SK-N-SH (cell line): ENCODE results near the gene IFT20. TPM values are rescaled to one million over a fixed set of nuclear protein-coding genes. Genes with fewer than 3 reads are reported as not detected.

Experiments used
- CTCF ChIA-PET: fragments of 300-600, 350-600 bp; formaldehyde crosslinking; extraction: SDS; loops from one replicate; lab custom pipeline; 2021; lab: Yijun Ruan, JAX
- POLR2A ChIA-PET: fragments of 350-600 bp; sonication (Branson Sonifier 250); formaldehyde crosslinking; extraction: SDS; loops from one replicate; lab custom pipeline; 2020; ENCODE audit warnings: antibody characterized with exemption, inconsistent platforms; lab: Yijun Ruan, JAX
- DNase-seq: peaks from one replicate; pipeline ENCODE4 v3.0.0; 2012
- H2AFZ ChIP-seq: fragments of 200-600 bp; sonication (generic); 2 replicates; pipeline ENCODE4 v1.8.1; 2016; ENCODE audit warnings: antibody characterized with exemption, mild to moderate bottlenecking, low read depth
- H3F3A ChIP-seq: fragments of 200-600 bp; sonication (generic); replicated peaks from 2 replicates; pipeline ENCODE3; 2016; ENCODE audit warnings: antibody characterized with exemption, mild to moderate bottlenecking; ENCODE audit not compliant: insufficient read depth
- H3K27ac ChIP-seq, 2 experiments: fragments of 200-500 bp in 1 of 2; fragments of 200-600 bp in 1 of 2; sonication (Bioruptor generic) in 1 of 2; sonication (generic), shearing (Covaris generic) in 1 of 2; 2 replicates each; pipeline versions ENCODE4 v1.5.1 to v1.6.1; 2014 to 2016; ENCODE audit warnings: low read depth in 2 of 2, inconsistent platforms in 1 of 2, low read length in 1 of 2, mild to moderate bottlenecking in 1 of 2, mixed read lengths in 1 of 2
- H3K27me3 ChIP-seq: fragments of 200-600 bp; sonication (generic), shearing (Covaris generic); 2 replicates; pipeline ENCODE4 v1.6.1; 2016; ENCODE audit warnings: mixed run types; ENCODE audit not compliant: insufficient read depth
- H3K36me3 ChIP-seq, 2 experiments: fragments of 200-500 bp in 1 of 2; fragments of 200-600 bp in 1 of 2; sonication (Bioruptor generic) in 1 of 2; sonication (generic) in 1 of 2; replicated peaks in 1 of 2; 2 replicates each; pipeline versions ENCODE3 to v1.5.1; 2014 to 2016; ENCODE audit warnings: low read length in 1 of 2, mild to moderate bottlenecking in 1 of 2; ENCODE audit not compliant: insufficient read depth in 2 of 2, control insufficient read depth in 1 of 2
- H3K4me1 ChIP-seq, 2 experiments: fragments of 200-500 bp in 1 of 2; fragments of 200-600 bp in 1 of 2; sonication (Bioruptor generic) in 1 of 2; sonication (generic), shearing (Covaris generic) in 1 of 2; 2 replicates each; pipeline versions ENCODE4 v1.5.1 to v1.6.1; 2014 to 2016; ENCODE audit warnings: low read depth in 1 of 2, low read length in 1 of 2, mixed run types in 1 of 2; ENCODE audit not compliant: insufficient read depth in 2 of 2, control insufficient read depth in 1 of 2
- H3K4me2 ChIP-seq: fragments of 200-600 bp; sonication (generic), shearing (Covaris generic); 2 replicates; pipeline ENCODE4 v1.6.1; 2017; ENCODE audit warnings: mixed run types
- H3K4me3 ChIP-seq, 2 experiments: fragments of 200-500 bp in 1 of 2; fragments of 200-600 bp in 1 of 2; sonication (Bioruptor generic) in 1 of 2; sonication (generic), shearing (Covaris generic) in 1 of 2; 2 replicates each; pipeline versions ENCODE4 v1.5.1 to v1.8.1; 2014 to 2016; ENCODE audit warnings: low read depth in 2 of 2, inconsistent platforms in 1 of 2, low read length in 1 of 2, mild to moderate bottlenecking in 1 of 2, mixed read lengths in 1 of 2, moderate library complexity in 1 of 2
- H3K79me2 ChIP-seq: fragments of 200-600 bp; sonication (generic); 2 replicates; pipeline ENCODE4 v1.8.1; 2017; ENCODE audit warnings: mild to moderate bottlenecking; ENCODE audit not compliant: insufficient read depth
- H3K9ac ChIP-seq: fragments of 200-600 bp; sonication (generic); 2 replicates; pipeline ENCODE4 v1.6.1; 2017; ENCODE audit warnings: mixed run types
- H3K9me2 ChIP-seq: fragments of 200-600 bp; sonication (generic); 2 replicates; pipeline ENCODE4 v1.6.1; 2017; ENCODE audit warnings: mixed run types
- H3K9me3 ChIP-seq: fragments of 200-600 bp; sonication (generic); 2 replicates; pipeline ENCODE4 v1.6.1; 2017; ENCODE audit warnings: mixed run types, mild to moderate bottlenecking, moderate library complexity
- H4K20me1 ChIP-seq: fragments of 200-600 bp; sonication (generic); 2 replicates; pipeline ENCODE4 v1.6.1; 2017; ENCODE audit warnings: mild to moderate bottlenecking, mixed run types; ENCODE audit not compliant: insufficient read depth
- EZH2phosphoT487 ChIP-seq: fragments of 200-600 bp; sonication (generic); IDR thresholded peaks from 2 replicates; pipeline ENCODE4 v1.6.1; 2017; ENCODE audit warnings: low read depth, mixed run types, mild to moderate bottlenecking, antibody characterized with exemption, moderate library complexity, borderline replicate concordance
- MEF2A ChIP-seq: IDR thresholded peaks from 2 replicates; pipeline ENCODE4 v1.4.0; 2012; ENCODE audit warnings: low read depth, borderline replicate concordance
- POLR2AphosphoS5 ChIP-seq: IDR thresholded peaks from 2 replicates; pipeline ENCODE4 v1.6.1; 2012; ENCODE audit warnings: low read depth, low read length
- SIN3A ChIP-seq: IDR thresholded peaks from 2 replicates; pipeline ENCODE4 v1.6.1; 2012; ENCODE audit warnings: low read depth, mild to moderate bottlenecking, low read length, moderate library complexity, borderline replicate concordance
- TCF12 ChIP-seq: IDR thresholded peaks from 2 replicates; pipeline ENCODE4 v1.4.0; 2012
- TEAD4 ChIP-seq: IDR thresholded peaks from 2 replicates; pipeline ENCODE4 v1.4.0; 2012; ENCODE audit warnings: mild to moderate bottlenecking, borderline replicate concordance; ENCODE audit not compliant: insufficient read depth
- USF2 ChIP-seq: fragments of 150-350 bp; IDR thresholded peaks from 2 replicates; pipeline ENCODE4 v1.6.1; 2017; ENCODE audit warnings: antibody characterized with exemption, low read length, low read depth, borderline replicate concordance
- WGBS: methylation state at CpG from one replicate; pipeline ENCODE4 v1.1.6; 2017; ENCODE audit warnings: low lambda C conversion rate; 5-methylcytosine and 5-hydroxymethylcytosine counted together
- polyA plus RNA-seq, 3 experiments: library from polyadenylated mRNA; depleted of rRNA; stranded (reverse); fragments of >200 nt; gene quantifications; 2 replicates each; pipeline ENCODE4 v1.2.3, GENCODE V29; 2012
- TF ChIP-seq, protein P1 (sequence below): fragments of 200-600 bp; sonication (generic); IDR thresholded peaks from 2 replicates; pipeline ENCODE4 v1.6.1; 2017; ENCODE audit warnings: antibody characterized with exemption, mild to moderate bottlenecking, moderate library complexity

Gene IFT20
- polyA plus RNA-seq, 1 of the 3 experiments (the other 2 are of a cell fraction), result 75.6 TPM

DNA sequence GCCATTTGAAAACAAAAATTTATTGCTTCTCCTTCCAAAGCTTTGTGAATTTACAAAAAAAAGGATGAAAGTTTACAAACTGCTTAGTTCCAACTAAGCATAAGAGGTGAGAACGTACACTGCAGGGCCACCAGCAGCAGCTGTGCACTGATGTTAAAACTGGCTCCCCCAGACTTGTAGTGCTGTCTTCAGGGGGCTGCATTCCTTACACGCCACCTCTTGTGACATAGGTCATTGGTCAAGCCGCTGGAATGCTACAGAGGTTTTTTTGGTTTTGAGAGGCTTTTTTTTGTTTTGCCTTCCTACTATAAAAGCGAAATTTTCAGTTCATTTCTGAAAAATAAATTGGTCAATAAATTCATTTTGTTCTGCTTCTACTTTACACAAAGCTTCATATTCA, 6.9 kb downstream of the IFT20 start:
- 90% methylated on average over 4 of the region's 4 CpGs for WGBS

DNA sequence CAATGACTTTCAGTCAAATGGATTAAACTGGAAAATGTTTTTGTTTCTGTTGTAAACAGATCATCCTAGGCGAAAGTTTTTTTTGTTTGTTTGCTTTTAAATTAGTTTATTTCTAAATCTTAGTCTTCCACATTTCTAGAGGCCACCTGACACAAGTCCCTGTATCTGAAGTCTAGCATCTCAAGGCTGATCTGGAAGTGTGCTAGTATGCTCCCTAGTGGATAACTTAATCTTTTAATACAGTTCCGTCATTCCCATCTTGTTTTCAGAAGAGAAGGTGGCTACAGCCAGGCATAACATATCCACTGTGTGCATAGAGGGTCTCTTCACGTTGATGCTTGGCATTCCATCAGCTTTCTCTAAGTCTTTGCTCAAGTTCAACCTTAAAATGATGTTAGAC, 7.6 kb downstream of the IFT20 start:
- no peak for DNase-seq
- peaks cover 21% of the 10 kb centered on the region for H3K79me2 ChIP-seq
- 79% methylated on average over 3 of the region's 3 CpGs for WGBS
- no peak overlapping the region for H3K4me3 ChIP-seq
- H3K9me3 ChIP-seq, result no peaks in the 10 kb centered on the region
- H2AFZ ChIP-seq, result no peak overlapping the region
- H3K27me3 ChIP-seq, result no peaks in the 10 kb centered on the region
- H4K20me1 ChIP-seq, result no peaks in the 10 kb centered on the region
- H3K36me3 ChIP-seq, result peaks cover 25 to 50% of the 10 kb centered on the region in 2 experiments
- TF ChIP-seq MEF2A (no peak), POLR2AphosphoS5 (no peak), TCF12 (no peak), USF2 (no peak), TEAD4 (no peak), SIN3A (no peak)
- TF ChIP-seq, protein P1, sequence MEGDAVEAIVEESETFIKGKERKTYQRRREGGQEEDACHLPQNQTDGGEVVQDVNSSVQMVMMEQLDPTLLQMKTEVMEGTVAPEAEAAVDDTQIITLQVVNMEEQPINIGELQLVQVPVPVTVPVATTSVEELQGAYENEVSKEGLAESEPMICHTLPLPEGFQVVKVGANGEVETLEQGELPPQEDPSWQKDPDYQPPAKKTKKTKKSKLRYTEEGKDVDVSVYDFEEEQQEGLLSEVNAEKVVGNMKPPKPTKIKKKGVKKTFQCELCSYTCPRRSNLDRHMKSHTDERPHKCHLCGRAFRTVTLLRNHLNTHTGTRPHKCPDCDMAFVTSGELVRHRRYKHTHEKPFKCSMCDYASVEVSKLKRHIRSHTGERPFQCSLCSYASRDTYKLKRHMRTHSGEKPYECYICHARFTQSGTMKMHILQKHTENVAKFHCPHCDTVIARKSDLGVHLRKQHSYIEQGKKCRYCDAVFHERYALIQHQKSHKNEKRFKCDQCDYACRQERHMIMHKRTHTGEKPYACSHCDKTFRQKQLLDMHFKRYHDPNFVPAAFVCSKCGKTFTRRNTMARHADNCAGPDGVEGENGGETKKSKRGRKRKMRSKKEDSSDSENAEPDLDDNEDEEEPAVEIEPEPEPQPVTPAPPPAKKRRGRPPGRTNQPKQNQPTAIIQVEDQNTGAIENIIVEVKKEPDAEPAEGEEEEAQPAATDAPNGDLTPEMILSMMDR, result no peak
- ChIA-PET CTCF (interaction anchor here (0.8 to 2.4 kb wide), 2 partner anchors 8 to 448 kb away, joined by 4 to 9 read pairs; no protein-coding TSS in a partner anchor), POLR2A (no interaction called here)
- H3K9me2 ChIP-seq, result no peaks in the 10 kb centered on the region
- peaks cover 0 to 2% of the 10 kb centered on the region in 2 experiments; a peak in 1 of 4 replicates for H3K4me1 ChIP-seq
- H3F3A ChIP-seq, result peaks cover 4% of the 10 kb centered on the region
- H3K27ac ChIP-seq, result no peak overlapping the region
- no peak overlapping the region for H3K9ac ChIP-seq
- no peak overlapping the region for H3K4me2 ChIP-seq

More for the DNA sequence above, 6.9 kb downstream of the IFT20 start:
- Histone ChIP-seq H3K9me3 (no peaks in the 10 kb centered on the region), H3K27ac (no peak overlapping the region), H3K27me3 (no peaks in the 10 kb centered on the region), H3K4me1 (peaks cover 0 to 2% of the 10 kb centered on the region in 2 experiments; a peak in 1 of 4 replicates), H3K4me3 (no peak overlapping the region), H3K79me2 (peaks cover 24% of the 10 kb centered on the region), H2AFZ (no peak overlapping the region), H3F3A (peaks cover 4% of the 10 kb centered on the region), H3K36me3 (peaks cover 25 to 50% of the 10 kb centered on the region in 2 experiments), H3K9ac (no peak overlapping the region), H3K9me2 (no peaks in the 10 kb centered on the region), H4K20me1 (no peaks in the 10 kb centered on the region; the same call in 1 of the 2 replicates)
- ChIA-PET POLR2A (no interaction called here), CTCF (interaction anchor here (0.8 to 2.4 kb wide), 2 partner anchors 8 to 448 kb away, joined by 4 to 9 read pairs; no protein-coding TSS in a partner anchor)
- DNase-seq, result no peak
- TF ChIP-seq EZH2phosphoT487, result no peak
- TF ChIP-seq, all 33 proteins: peak for 0
- no peak overlapping the region for H3K4me2 ChIP-seq
